ENCODE data around the gene LYPD5. TPM values are rescaled to one million over a fixed set of nuclear protein-coding genes. Genes with fewer than 3 reads are reported as not detected.

LYPD5 gene
- total RNA-seq, 1 donor from 2014 or later, result 3.1 TPM

DNA sequence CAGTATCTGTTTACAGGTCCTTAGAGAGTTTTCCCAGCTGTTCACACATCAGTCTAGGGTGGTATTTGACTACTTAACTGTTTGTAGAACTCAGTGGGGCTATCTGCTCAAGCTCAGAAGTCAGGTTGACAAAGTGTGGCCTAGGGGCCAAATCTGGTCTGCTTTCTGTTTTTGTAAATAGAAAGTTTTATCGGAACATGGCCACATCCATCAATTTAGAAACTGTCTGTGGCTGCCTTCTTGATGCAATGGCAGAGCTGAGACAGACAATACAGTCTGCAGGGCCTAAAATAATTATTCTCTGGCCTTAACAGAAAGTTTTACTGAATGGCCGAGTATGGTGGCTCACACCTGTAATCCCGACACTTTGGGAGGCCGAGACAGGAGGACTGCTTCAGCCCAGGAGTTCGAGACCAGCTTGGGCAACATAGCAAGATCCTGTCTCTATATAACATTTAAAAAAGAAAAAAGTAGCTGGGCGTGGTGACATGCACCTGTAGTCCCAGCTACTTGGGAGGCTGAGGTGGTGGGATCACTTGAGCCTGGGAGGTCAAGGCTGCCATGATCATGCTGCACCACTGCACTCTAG lies 49.9 kb downstream of the LYPD5 start:
- no peak for DNase-seq (ENCODE audit: low spot score)

DNA sequence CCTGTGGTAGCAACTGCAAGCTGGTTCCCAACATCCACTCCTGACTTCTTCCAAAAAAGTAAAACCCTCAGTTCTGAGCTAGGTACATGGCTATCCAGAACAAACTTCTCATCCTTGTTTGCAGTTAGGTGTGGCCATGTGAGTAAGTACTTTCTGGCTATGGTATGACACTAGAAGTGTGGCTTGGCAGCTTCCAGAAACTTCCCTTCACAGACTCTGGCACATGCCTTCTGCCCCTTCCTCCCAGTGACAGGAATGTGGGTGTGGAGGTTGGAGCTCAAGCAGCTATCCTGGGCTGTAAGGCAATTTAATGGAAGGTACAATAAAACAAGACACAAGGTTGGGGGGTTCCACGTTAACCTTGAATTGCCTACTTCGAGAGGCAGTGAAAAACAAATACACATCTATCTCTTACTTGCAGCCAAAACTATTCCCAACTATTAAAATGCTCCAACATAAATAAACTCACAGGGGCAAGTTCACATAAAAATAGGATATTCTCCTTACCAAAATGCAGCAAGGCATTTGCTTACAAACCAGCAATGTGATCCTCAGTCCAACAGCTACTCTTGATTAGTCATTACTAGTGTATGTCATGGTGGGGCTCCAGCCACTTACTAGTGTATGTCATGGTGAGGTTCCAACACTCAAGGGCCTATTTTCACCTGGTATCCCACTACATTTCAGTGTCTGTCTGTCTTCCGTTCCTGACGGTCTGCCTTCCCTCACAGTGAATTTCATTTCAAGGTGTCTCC lies 50.6 kb downstream of the LYPD5 start:
- DNase-seq (ENCODE audit: low spot score), result no peak

DNA sequence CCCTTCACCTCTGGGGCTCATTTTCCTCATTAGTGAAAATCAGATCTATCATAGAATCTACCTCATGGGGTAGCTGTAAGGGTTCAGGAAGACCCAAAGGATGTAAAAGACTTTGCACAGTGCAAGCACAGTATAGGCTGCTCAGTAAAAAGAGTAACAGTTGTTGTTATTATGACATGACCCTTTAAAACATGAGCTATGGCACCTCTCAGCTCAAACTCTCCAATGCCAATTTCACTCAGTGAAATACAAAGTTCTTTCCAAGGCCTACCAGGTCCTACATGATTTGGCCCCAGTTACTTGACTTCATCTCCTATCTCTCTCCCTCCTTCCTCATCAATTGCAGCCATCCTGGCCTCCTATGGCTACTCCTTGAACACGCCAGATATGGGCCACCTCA lies 52.3 kb downstream of the LYPD5 start:
- DNase-seq (ENCODE audit: low spot score), result no peak

DNA sequence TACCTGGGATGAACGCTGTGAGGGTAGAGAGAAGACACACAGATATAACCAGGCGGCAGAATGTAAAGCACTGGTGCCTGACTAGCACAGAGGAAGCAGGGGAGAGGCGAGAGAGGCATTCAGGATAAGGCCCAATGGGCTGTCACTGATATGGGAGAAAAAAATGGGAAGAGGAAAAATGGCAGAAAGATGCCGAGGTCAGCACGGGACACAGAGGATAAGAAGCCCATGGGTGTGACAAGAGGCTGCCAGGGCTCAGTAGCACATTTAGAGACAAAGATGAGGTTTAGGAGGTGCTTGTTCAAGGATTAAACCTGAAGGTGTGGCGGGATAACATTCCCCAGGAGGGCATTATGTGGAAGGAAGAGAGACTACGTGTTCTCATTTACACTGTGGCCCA lies 53.1 kb downstream of the LYPD5 start:
- DNase-seq (ENCODE audit: low spot score), result no peak

DNA sequence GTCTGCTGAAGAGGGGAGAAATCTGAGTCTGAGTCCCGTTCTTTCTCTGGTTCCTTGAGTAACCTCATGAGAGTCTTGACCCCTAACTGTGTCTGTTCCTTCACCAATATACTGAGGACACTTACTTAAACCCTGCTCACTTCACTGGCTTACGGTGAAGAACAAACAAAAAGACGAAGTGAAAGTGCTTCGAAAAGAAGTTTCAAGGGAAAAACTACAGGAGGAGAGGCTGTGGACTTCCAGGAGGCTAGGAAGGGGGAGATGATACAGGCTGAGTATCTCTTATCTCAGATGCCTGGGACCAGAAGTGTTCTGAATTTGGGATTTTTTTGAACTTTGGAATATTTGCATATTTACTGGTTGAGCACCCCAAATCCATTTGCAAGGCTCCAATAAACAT lies 53.6 kb downstream of the LYPD5 start:
- DNase-seq (ENCODE audit: low spot score), result no peak

DNA sequence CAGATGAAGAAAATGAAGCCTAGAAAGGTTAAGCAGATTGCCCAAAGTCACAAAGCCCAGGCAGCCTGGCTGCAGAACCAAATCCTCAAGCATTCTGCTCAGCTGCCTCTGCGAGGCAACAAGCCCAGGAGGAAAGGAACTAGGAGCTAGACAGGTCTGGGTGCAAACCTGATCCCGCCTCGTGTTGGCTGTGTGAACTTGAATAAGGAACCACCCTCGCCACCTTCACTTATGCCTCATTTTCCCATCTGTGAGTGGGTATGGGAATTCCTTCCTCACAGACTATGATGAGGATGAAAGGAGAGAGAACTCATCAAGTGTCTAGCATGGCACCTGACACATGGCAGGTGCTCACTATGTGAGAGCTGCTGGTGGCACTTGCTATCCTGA lies 54.0 kb downstream of the LYPD5 start:
- DNase-seq (ENCODE audit: low spot score), result no peak

DNA sequence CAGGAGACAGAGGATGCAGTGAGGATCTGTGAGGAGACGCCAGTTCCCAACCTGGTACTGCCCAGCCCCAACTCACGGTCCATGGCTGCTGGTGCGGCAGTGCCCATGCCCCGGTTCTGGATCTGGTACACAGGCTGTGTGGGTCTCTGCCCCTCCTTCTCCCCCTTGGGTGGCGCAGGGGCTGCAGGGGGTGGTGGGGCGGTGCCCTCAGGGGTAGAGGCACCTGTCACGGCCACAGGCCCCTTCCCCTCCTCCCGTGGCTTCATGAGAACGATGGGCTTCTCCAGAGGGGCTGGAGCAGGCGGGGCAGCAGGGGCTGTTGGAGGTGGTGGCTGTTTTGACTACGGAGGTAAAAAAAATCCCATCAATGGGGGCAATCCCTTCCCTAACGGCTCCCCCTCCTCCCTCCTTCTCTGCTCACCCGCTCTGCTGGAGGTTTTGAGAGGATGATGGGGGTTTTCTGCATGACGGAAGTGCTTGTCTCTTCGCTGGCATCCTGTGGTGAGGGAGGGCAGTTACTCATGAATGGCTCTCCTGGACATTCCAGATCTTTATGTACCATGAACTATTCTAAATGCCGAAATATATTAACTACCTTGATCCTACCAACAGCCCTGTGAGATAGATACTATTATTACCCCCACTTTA lies 54.6 kb downstream of the LYPD5 start:
- no peak for DNase-seq (ENCODE audit: low spot score)

Other genes with a start within 250 kb of the LYPD5 start
- gene XRCC1, start 226.9 kb downstream of the LYPD5 start, total RNA-seq (ENCODE audit: insufficient read depth, low replicate concordance), result 6.0 TPM
- 17.3 TPM for gene PINLYP, start 226.6 kb downstream of the LYPD5 start, total RNA-seq (ENCODE audit: insufficient read depth, low replicate concordance)
- gene IRGQ, start 206.3 kb downstream of the LYPD5 start, total RNA-seq (ENCODE audit: insufficient read depth, low replicate concordance), result 17.6 TPM
- gene ZNF576, start 205.9 kb downstream of the LYPD5 start, total RNA-seq (ENCODE audit: insufficient read depth, low replicate concordance), result 15.9 TPM
- 0.24 TPM for gene SRRM5, start 190.4 kb downstream of the LYPD5 start, total RNA-seq (ENCODE audit: insufficient read depth, low replicate concordance)
- 18.8 TPM for gene ZNF428, start 182.8 kb downstream of the LYPD5 start, total RNA-seq (ENCODE audit: insufficient read depth, low replicate concordance)
- 2.9 TPM for gene CADM4, start 162.6 kb downstream of the LYPD5 start, total RNA-seq (ENCODE audit: insufficient read depth, low replicate concordance)
- 30.1 TPM for gene PLAUR, start 132.3 kb downstream of the LYPD5 start, total RNA-seq (ENCODE audit: insufficient read depth, low replicate concordance)
- gene IRGC, start 86.4 kb downstream of the LYPD5 start, total RNA-seq (ENCODE audit: insufficient read depth, low replicate concordance), result not detected
- 10.1 TPM for gene SMG9, start 47.5 kb downstream of the LYPD5 start, total RNA-seq (ENCODE audit: insufficient read depth, low replicate concordance)
- gene KCNN4, start 21.5 kb downstream of the LYPD5 start, total RNA-seq (ENCODE audit: insufficient read depth, low replicate concordance), result 6.3 TPM
- gene ZNF283, start 24.9 kb upstream of the LYPD5 start, total RNA-seq (ENCODE audit: insufficient read depth, low replicate concordance), result 28.6 TPM
- 12.5 TPM for gene ZNF404, start 81.5 kb upstream of the LYPD5 start, total RNA-seq (ENCODE audit: insufficient read depth, low replicate concordance)
- gene ZNF45, start 132.8 kb upstream of the LYPD5 start, total RNA-seq (ENCODE audit: insufficient read depth, low replicate concordance), result 14.9 TPM
- 15.9 TPM for gene ZNF221, start 148.8 kb upstream of the LYPD5 start, total RNA-seq (ENCODE audit: insufficient read depth, low replicate concordance)
- 7.5 TPM for gene ZNF155, start 181.7 kb upstream of the LYPD5 start, total RNA-seq (ENCODE audit: insufficient read depth, low replicate concordance)
- 11.3 TPM for gene ZNF230, start 200.5 kb upstream of the LYPD5 start, total RNA-seq (ENCODE audit: insufficient read depth, low replicate concordance)
- gene ZNF222, start 222.9 kb upstream of the LYPD5 start, total RNA-seq (ENCODE audit: insufficient read depth, low replicate concordance), result 0.96 TPM
- gene ZNF223, start 249.6 kb upstream of the LYPD5 start, total RNA-seq (ENCODE audit: insufficient read depth, low replicate concordance), result 11.8 TPM